HG03460 (cell line): ENCODE measurements around the gene PC.

Source experiments
- ATAC-seq: cut with Tn5 transposase; IDR thresholded peaks from one replicate; pipeline ENCODE4 v1.9.1; 2021; ENCODE audit not compliant: unreplicated experiment

The PC gene

DNA sequence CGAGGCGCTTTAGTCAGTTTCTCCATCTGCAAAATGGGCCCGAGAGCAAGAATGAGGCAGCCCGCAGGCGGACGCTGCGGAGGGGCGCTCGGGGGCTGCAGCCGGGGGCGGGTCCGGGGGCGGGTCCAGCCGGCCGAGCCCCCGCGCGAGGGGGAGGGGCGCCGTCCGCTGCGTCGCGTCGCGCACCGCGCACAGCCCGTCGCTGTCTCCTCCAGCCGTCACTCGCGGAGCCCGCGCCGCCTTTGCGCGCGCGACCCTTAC lies 282 bp downstream of the PC start:
- ATAC-seq = peak; percentile 19

DNA sequence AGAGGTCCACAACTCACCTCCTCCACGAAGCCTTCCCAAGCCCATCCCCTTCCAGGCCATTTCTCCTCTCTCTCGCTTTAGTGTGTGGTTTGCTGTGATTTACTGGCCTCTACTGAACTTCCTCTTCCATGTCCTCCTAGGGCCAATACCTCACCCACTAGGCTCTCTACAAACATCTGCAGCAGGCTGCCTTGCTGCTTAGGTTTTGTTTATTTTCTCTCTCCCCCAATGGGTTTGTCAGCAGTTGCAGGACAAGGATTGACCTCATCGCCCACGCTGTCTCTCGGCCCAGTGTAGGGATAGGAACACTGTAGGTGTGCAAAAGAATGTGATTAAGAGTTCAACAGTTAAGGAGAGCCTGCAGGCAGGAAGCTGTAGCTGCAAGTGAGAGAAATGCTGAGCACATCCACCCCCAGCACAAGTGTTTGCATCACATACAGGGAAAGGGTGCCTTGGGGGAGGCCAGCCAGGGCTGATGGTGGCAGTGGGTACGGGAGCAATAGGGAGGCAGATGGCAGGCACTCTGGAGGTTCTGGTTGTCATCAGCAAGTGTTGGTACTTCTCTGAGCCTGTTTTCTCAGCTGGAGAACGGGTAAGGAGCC lies 1.4 kb downstream of the PC start:
- no peak for ATAC-seq

DNA sequence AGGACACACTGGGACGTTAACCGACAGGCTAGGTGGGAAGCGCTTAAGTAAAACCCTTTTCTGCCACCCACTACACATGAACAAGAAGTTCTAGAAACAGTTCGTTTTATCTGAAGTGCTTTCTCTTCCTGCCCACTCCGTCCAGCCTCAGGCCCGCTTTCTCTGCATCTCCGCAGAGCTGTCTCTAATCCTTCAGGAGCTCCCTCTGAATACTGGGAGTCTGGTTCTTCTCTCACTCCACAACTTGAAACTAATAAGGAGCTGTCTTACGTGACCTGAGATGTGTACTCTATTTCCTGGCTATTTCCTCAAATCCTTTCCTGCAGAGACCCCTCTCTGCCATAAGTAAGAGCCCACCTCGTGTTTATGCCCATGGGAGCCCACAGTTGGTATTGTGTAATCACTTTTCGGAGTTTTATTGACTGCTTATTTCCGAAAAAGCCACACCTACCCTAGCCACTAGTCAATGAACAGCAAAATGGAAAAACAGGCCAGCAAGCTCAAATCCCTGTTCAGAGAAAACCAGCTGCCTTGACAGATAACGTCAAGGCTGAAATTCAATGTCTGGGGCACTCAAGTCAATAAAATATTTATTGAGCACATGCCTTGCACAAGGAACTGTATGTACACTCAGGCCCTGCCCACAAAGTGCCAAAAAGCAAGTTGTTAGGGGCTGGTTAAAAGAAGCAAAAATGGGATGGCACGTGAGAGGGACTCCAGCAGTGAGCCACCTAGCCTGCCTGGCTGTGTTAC lies 4.9 kb downstream of the PC start:
- ATAC-seq = no peak

DNA sequence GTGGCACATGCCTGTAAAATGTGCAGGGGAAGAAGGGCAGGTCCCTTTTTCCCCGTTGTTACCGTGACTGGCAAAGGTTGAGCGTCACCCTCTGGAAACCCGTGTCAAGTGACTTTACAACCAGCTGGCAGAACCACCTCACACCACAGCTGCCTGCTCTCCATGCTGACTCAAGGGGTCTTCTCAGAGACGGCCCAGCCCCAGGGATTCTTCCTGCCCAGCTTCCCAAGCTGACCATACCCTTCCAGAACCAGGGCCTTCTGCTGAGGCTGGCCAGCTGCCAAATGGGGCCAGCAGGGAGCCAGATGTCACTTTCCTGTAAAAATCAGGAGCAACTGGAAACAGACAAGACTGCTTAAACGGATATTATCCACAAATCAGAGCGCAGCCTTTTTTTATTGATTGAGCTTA lies 6.3 kb downstream of the PC start:
- no peak for ATAC-seq

DNA sequence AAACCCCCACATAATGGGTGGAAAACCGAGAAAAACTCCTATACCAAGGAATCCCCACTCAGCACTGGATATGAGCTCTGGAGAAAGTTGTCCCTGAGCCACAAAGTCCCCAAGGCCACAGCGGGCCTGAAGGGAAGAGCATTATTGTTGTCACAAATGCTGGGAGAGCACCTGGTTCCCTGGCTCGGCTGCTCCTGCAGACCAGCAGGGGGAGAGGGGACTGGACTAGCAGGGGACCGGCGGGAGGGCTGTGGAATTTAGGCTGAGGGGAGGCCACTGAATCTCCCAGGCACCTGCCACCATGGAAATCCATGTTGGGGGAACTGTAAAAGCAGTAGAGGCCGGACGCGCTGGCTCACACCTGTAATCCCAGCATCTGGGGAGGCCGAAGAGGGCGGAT lies 7.0 kb downstream of the PC start:
- no peak for ATAC-seq

DNA sequence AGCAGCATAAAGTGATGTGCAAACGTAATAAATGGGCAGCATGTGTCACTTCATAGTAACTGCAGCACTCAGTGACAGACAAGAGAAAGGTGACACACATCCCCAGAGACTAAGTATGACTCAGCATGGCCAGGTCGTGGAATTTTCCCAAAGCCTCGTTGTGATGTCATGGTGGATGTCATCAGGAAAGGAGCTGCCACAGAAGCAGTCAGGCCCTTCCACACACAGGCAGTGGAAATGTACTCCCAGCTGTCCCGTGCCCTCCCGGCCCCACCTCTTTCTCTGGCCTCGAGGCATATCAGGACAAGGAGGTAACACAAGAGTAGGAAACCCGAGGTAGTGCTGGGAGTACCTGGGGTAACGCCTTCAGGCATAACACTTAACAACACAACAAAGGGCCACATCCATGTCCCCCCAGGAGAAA lies 8.1 kb downstream of the PC start:
- ATAC-seq = no peak

DNA sequence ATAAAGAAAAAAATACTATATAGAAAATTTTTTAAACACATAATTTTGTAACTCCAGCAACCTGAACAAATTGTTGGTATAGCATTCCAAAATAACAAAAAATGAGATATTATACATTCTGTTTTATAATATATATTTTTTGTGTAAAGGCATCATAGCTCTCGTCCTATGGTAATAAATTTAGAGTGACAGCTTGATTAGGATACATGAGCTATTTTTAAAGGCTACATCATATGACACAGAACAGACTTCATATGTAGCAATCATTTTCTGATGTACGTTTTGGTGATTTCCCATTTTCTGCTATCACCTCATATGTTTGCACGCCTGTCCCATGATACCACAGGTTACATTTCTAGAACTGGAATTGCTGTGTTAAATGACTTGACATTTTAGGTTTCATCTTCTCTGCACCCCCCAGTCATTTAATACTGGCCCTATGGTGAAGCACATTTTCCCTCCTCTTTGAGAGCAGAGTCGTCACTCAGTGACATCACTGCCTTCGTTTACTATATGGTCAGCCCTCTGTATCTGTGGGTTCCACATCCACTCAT lies 19.5 kb downstream of the PC start:
- ATAC-seq = no peak

DNA sequence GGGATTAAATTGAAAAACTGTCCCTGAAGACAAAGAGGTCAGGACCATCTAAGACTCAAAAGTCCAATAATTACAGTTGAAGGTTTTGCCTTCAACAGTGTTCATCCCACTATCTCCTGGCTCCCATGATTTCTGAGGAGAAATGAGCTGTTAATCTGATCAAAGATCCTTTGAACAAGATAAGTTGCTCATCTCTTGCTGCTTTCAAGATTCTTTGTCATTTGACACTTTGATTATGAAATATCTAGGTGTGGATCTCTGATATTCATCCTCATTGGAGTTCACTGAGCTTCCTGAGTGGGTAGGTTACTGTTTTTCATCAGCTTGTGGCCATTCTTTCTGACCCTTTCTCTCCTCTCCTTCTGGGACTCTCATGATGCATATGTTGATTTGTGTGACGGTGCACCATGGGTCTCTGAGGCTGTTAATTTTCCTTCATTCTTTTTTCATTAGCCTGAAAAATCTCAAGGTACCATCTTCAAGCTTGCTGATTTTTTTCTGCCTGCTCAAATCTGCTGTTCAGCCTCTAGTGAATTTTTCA lies 20.9 kb downstream of the PC start:
- no peak for ATAC-seq

DNA sequence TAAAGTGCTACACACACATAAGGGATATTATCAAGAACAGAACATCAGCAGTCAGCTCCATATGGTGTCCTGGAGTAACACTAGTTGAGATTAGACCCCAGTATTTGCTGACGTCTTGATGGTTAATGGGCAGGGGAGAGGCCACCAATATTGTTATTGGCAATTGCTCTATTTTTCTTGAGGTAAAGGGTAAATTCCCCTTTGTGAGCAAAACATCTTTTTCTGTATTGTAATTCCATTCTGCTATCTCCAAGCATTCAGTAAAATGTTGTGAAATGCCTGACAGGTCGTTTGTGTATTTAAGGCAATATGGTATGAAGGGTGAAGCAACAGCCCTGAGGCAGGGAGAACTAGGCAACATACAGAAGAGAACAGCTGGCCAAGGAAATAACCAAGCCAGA lies 21.9 kb downstream of the PC start:
- no peak for ATAC-seq

DNA sequence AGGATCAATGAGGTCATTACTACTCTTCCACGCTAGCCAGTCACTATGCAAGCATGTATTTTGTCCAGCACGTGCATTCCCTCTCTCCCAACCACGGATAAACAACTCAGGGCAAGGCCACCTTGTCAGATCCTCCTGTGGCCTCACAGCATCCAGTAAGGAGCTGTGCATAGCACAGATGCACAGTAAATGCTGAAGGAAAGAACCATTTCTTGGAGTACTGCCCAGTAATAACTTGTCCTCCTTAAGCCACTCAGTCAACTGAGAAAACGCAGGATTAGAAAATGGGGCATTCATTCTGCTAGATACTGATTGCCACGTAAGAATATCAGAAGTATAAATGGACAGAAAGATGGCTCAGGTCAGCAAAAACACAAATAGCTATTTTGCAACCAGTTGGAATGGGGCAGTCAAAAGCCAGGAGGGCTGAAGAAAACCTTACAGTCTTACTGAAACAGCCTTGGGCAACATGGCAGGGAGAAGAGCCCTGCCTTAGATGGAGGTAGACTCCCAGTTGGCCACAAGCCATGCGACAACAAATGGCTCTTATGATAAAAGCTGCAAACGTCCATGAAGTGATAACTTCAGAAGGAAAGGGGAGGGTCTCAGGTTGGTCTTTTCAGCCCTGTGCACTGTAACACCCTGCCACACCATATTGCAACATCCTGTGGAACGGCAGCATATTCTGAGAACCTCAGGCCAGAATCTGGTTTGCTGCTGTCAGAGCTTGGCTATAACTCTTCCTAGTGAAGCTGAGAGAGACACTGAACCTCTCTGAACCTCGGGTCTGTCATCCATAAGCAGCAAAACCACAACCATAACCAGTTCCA lies 23.0 kb downstream of the PC start:
- ATAC-seq = no peak

DNA sequence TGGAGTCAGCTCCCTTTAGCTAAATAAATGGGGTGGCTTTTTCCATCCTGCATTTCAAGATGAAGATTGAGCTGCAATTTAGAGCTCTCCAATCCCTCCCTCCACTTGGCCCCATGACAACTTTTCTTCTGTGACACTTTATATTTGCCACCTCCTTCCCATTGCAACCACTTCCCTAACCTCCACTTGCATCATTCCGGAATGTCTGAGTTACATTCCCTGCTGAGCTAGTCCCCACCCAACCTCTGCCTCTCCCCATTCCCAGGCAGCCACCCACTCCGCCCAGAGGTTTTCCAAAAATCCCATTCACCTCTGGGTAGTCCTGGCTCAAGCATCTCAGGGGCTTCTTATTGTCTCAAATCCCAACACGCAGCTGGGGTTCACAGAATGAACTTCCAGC lies 24.7 kb downstream of the PC start:
- no peak for ATAC-seq

DNA sequence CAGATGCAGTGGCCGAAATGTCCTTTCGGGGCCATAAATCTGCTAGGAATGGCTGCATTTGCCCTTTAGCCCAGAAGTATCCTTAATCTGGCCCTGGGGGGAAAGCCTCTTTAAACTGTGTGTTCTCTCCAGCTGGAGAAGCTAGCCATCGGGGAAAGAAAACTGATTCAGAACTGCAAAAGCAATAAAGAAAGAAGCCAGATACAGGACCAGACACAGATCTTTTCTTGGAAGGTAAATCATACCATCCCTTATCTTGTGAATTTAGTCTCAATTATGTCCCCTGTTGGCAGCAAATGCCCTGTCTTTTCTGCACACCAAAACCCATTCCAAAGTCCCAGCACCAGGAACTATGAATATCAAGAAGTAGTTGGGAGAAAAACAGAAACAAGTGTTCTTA lies 25.6 kb downstream of the PC start:
- ATAC-seq = no peak

DNA sequence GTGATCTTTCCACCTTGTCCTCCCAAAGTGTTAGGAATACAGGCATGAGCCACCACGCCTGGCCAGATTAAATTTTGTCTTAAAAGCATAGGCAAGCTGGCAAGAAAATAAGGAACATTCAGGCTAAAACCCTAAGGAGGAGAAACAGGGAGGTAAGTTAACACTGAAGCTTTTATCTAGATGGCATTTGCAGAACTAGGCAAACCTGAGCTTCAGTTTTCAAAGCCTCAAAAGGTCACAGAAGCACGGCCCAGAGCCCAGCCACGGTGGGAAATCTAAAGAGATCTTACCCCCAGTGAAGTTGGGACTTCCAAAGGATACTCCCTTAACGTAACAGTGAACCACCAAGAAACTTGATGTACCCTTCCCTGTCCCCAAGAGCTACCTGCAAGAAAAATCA lies 28.4 kb downstream of the PC start:
- ATAC-seq = no peak

DNA sequence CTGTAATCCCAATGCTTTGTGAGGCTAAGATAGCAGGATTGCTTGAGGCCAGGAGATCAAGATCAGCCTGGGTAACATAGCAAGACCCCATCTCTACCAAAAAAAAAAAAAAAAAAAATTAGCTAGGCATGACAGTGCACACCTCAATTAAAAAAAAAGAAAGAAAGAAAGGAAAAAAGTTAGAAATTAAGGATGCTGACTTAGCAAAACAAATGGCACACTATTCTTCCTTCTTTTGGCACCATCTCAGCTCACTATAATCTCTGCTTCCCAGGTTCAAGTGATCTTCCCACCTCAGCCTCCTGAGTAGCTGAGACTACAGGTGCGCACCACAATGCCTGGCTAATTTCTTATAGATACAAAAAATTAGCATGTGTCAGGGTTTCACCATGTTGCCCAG lies 33.9 kb downstream of the PC start:
- ATAC-seq = no peak

DNA sequence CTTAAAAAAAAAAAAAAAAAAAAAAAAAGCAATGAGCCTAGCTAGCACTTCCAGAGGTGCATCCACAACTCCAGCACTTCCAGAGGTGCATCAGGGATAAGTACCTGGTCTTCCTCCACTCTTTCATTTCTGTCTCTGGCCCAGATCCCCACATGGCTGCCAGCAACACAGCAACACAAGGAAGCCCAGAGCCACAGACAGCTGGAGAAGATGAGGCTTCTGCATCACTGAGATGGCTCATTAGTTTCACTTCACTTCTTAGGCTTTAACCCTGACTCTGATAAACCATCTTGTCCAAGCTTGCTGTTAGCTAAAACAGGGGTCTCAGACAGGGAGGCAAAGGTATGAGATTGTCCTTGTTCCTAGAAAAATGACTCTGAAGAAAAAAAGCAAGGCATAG lies 35.6 kb downstream of the PC start:
- ATAC-seq = no peak

DNA sequence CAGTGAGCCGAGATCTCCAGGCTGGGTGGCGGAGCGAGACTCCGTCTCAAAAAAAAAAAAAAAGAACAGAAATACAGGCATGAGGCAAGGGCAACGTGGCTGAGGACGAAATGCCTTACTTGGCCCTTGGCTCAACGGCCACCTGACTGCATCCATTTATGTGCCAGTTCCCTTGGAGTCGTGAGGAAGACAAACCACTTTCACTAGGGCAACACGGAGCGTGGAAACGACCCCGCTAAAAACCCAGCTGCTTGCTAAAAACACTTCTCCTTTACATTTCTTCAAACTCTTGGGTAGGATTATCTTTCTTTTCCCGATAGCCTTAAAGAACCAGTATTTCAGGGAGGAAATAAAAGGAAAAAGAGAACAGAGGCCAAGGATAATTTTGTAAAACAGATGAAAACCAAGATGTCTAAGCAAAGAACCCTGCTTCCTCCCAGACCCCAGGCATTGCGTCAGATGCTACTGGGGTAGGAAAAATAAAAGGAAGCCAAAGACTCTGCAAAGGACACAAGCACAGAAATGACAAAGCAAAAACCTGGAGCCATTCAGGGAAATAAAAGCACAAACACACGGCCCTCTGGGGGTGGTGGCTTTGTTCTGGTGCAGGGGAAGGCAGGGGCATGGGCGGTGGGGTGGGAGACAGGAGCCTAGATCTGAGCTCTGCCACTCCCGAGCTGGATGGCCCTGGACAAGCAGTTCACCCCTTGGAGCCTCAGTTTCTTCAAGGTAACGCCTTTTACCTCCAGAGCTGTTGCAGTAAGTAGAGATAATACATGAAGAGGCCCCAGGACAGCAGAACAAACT lies 37.0 kb downstream of the PC start:
- ATAC-seq = no peak

DNA sequence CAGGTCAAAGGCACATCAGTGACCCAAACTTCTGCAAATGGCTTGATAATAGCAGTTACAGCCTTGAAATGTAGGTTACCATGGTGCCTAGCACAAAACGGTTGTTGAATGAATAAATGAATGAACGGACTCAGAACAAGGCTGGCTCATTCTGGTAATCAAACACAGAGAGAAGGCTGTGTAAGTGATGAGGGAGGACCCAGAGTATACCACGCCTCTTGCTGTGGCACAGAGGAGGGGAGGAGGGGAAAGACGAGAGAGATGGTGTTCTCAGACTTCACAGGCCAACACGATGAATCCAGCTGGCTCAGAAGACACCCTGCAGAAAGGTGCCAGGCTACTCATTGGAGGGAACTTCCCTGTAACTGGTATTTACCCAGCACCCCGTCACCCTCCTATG lies 38.3 kb downstream of the PC start:
- no peak for ATAC-seq

DNA sequence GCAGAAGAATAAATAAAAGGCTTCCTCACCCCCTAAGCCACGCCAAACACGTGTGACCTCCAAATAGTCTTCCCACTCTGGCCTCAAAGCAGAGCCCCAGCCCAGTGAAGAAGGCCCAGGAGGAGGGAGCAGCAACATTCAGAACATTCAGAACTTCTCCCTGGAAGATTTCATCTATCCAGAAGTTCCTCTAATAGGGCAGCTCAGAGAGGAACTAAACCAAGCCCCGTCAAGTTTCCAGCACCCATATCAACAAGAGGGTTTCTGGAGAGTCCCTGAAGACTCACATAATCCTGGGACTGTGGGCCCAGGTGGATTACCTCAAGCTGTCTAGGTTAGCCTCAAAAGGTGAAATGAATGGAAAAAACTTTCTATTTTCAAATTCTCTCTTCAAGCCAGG lies 39.4 kb downstream of the PC start:
- no peak for ATAC-seq

DNA sequence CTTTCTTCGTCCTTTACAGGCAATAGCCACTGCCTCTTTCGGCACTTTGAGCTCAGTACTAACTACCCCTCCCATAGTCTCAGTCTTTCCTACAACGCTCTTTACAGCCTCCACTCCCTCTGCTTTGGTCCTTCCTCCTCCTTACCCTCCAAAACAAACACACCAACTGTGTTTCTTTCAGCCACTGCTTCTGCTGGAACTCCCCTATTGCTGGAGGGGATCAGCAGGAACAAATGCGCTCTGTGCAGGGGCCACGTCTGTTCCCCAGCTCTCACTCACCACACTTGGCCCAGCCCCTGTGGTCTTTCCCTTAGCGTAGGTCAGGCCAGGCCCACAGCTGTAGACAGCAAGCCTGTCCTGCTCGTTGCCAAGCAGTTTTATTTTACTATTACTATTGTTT lies 42.3 kb downstream of the PC start:
- no peak for ATAC-seq

DNA sequence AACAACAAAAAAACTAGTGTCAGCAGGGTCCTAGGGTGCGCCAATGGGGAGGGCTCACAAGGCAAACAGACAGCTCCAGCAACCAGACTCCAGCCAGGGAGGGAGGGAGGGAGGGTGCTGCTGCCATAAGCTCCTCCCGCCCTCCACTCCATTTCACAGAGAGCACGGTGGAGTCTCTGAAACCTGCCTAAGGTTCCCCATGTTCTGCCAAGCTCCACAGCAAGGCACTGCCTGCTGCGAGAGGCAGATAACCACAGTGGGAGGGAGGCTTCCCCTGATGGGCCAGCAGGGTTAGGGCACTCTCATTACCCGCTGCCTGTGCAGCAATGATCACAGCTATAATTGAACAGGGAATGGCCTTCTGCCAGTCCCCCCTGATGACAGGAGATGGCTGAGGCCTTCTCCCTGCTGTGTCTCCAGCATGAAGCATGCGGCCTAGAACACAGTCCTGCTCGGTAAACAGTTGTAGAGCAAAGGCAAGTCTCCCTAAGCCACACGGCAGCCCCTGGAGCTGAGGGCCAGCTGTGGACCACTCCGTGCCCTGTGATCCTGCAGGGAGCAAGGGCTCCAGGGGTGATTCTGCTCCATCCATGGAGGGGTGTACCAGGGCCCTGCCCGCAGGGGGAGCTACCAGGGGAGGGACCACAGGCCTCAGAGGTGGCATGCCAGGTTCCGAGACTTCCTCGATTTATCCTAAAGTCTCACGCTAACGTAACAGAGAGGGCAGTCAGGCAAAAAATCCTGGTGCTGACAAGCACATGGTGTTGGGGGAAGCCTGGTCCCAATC lies 42.9 kb downstream of the PC start:
- no peak for ATAC-seq
